Esophagus squamous epithelium (tissue), 4 donors: Measurements from ENCODE around the gene SH3GL3.

Experiments
- POLR2A ChIP-seq, 4 donors: fragments of 450-650 bp; IDR thresholded peaks; one replicate each; pipeline ENCODE4 v1.6.1; 2017; ENCODE audit warnings: antibody characterized with exemption in 4 of 4, mild to moderate bottlenecking in 4 of 4, moderate library complexity in 3 of 4
- TF ChIP-seq, protein P1 (sequence below), 6 experiments: fragments of 450-650 bp in 4 of 6; fragments of 200-600 bp in 2 of 6; sonication (generic) in 2 of 6; IDR thresholded peaks; one replicate each; pipeline ENCODE4 v1.5.1; 2016 to 2019; ENCODE audit warnings: antibody characterized with exemption in 6 of 6, mild to moderate bottlenecking in 4 of 6, moderate library complexity in 4 of 6

DNA sequence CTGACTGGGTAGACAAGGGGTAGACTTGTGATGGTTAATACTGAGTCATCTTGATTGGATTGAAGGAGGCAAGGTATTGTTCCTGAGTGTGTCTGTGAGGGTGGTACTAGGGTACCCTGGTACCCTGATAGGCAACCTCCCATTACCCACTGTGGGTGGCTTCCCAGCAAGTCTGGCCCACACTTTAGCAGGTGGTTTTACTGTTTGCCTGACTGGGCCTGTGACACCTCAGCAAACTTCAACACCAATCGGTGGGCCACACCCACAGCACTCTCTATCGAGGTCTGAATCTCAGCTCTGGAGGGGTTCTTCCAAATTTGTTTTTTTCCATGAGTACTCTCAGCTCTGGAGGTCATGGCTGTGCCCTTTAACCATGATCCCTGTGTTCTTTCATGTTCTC is 24.6 kb upstream of the SH3GL3 start:
- TF ChIP-seq, protein P1, sequence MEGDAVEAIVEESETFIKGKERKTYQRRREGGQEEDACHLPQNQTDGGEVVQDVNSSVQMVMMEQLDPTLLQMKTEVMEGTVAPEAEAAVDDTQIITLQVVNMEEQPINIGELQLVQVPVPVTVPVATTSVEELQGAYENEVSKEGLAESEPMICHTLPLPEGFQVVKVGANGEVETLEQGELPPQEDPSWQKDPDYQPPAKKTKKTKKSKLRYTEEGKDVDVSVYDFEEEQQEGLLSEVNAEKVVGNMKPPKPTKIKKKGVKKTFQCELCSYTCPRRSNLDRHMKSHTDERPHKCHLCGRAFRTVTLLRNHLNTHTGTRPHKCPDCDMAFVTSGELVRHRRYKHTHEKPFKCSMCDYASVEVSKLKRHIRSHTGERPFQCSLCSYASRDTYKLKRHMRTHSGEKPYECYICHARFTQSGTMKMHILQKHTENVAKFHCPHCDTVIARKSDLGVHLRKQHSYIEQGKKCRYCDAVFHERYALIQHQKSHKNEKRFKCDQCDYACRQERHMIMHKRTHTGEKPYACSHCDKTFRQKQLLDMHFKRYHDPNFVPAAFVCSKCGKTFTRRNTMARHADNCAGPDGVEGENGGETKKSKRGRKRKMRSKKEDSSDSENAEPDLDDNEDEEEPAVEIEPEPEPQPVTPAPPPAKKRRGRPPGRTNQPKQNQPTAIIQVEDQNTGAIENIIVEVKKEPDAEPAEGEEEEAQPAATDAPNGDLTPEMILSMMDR (IDR thresholded peaks at IDR 0.05), result no peak
- no peak for TF ChIP-seq POLR2A (IDR thresholded peaks at IDR 0.05)
